Activated B cell treated with CpG ODN at 0.5 μM for 24 hours (primary cell): ENCODE data around the gene MBD6. TPM values are rescaled to one million over a fixed set of nuclear protein-coding genes. Genes with fewer than 3 reads are reported as not detected.
"Not testable (repeated sequence)": the region's sequence is repeated elsewhere in the genome, so short reads cannot be mapped to it uniquely, and the experiment has no call there.

Source experiments
- ATAC-seq: fragments of 200-7000 bp; cut with Tn5 transposase; one replicate; pipeline ENCODE4 v1.10.0; 2021; ENCODE audit warnings: low read depth, mild to moderate bottlenecking, moderate library complexity
- CTCF ChIA-PET: fragments of 350-600 bp; sonication (Branson Sonifier 250); formaldehyde crosslinking; loops from one replicate; lab custom pipeline; 2021; ENCODE audit warnings: antibody characterized with exemption; lab: Charles Lee
- POLR2A ChIA-PET: fragments of 350-600 bp; sonication (Branson Sonifier 250); formaldehyde crosslinking; loops from one replicate; lab custom pipeline; 2021; ENCODE audit warnings: antibody characterized with exemption; lab: Charles Lee
- DNase-seq: peaks from one replicate; pipeline ENCODE4 v3.0.0; 2022
- H3K27ac Mint-ChIP-seq: one replicate; pipeline ENCODE4 v1.8.0; 2020; ENCODE audit warnings: mixed read lengths
- H3K27me3 Mint-ChIP-seq: one replicate; pipeline ENCODE4 v1.8.0; 2021; ENCODE audit warnings: mixed read lengths
- H3K36me3 Mint-ChIP-seq: one replicate; pipeline ENCODE4 v1.8.0; 2021; ENCODE audit warnings: low read depth, mixed read lengths
- H3K4me1 Mint-ChIP-seq: one replicate; pipeline ENCODE4 v1.8.0; 2021; ENCODE audit warnings: mixed read lengths
- H3K4me3 Mint-ChIP-seq: one replicate; pipeline ENCODE4 v1.8.0; 2020; ENCODE audit warnings: mild to moderate bottlenecking, mixed read lengths
- H3K9me3 Mint-ChIP-seq: one replicate; pipeline ENCODE4 v1.8.0; 2020; ENCODE audit warnings: mixed read lengths
- CTCF ChIP-seq: fragments of 200-600 bp; IDR thresholded peaks from one replicate; pipeline ENCODE4 v1.8.0; 2022; ENCODE audit warnings: antibody characterized with exemption, mild to moderate bottlenecking
- intact Hi-C: fragments of 100-400 bp; cut with micrococcal nuclease; formaldehyde crosslinking; loops from one replicate; pipeline ENCODE4 v1.15.1; 2024
- total RNA-seq: library from RNA; stranded (reverse); gene quantifications from 2 replicates; pipeline ENCODE4 v1.2.3, GENCODE V29; 2022

Gene MBD6
- total RNA-seq, 1 donor from 2014 or later, result 105 TPM

- no peak for TF ChIP-seq CTCF
- POLR2A ChIA-PET, result interaction anchor here (0.7 to 1.1 kb wide), 4 partner anchors 9 to 76 kb away, joined by 3 to 6 read pairs (median 3); no protein-coding TSS in a partner anchor
- peaks cover 79% of the 10 kb centered on the region for H3K36me3 Mint-ChIP-seq
- no peak overlapping the region for H3K27ac Mint-ChIP-seq
- no peaks in the 10 kb centered on the region for H3K27me3 Mint-ChIP-seq
- intact Hi-C loops, result no loop called here
- peaks cover 3% of the 10 kb centered on the region for H3K4me1 Mint-ChIP-seq
- H3K4me3 Mint-ChIP-seq, result no peak overlapping the region
- CTCF ChIA-PET, result interaction anchor here (0.7 kb wide), 1 partner anchor 38 kb away, joined by 5 read pairs; no protein-coding TSS in a partner anchor
- ATAC-seq, result no peak
- no peak for DNase-seq
- no peaks in the 10 kb centered on the region for H3K9me3 Mint-ChIP-seq
Observed at GRCh38 chr12:57496822-57497221, 25.8 kb upstream of the MBD6 start.

- peak; percentile 18 for ATAC-seq
- Mint-ChIP-seq H3K36me3 (peaks cover 79% of the 10 kb centered on the region), H3K27ac (peak overlapping the region; percentile 2), H3K9me3 (no peaks in the 10 kb centered on the region), H3K4me3 (no peak overlapping the region), H3K27me3 (no peaks in the 10 kb centered on the region), H3K4me1 (peaks cover 3% of the 10 kb centered on the region)
- intact Hi-C loops, result no loop called here
- ChIA-PET CTCF (no interaction called here), POLR2A (interaction anchor here (0.5 to 1.1 kb wide), 6 partner anchors 8 to 149 kb away, joined by 3 to 7 read pairs (median 3); no protein-coding TSS in a partner anchor)
- TF ChIP-seq CTCF, result no peak
- no peak for DNase-seq
Observed at GRCh38 chr12:57497223-57498131, 25.1 kb upstream of the MBD6 start.

- Mint-ChIP-seq H3K9me3 (no peaks in the 10 kb centered on the region), H3K27me3 (no peaks in the 10 kb centered on the region), H3K27ac (no peak overlapping the region), H3K4me3 (no peak overlapping the region), H3K36me3 (peaks cover 78% of the 10 kb centered on the region), H3K4me1 (peaks cover 3% of the 10 kb centered on the region)
- intact Hi-C loops, result no loop called here
- no peak for TF ChIP-seq CTCF
- ChIA-PET CTCF (no interaction called here), POLR2A (interaction anchor here (0.5 to 1.4 kb wide), 3 partner anchors 21 to 150 kb away, joined by 3 to 7 read pairs (median 4); no protein-coding TSS in a partner anchor)
- ATAC-seq (no peak), DNase-seq (no peak)
Observed at GRCh38 chr12:57498132-57498502, 24.5 kb upstream of the MBD6 start.

- no peaks in the 10 kb centered on the region for H3K9me3 Mint-ChIP-seq
- no peak for ATAC-seq
- H3K27ac Mint-ChIP-seq, result no peak overlapping the region
- DNase-seq, result no peak
- no peak overlapping the region for H3K4me3 Mint-ChIP-seq
- POLR2A ChIA-PET, result interaction anchor here (1.4 kb wide), 1 partner anchor 21 kb away, joined by 4 read pairs; no protein-coding TSS in a partner anchor
- TF ChIP-seq CTCF, result no peak
- no peaks in the 10 kb centered on the region for H3K27me3 Mint-ChIP-seq
- intact Hi-C loops, result no loop called here
- peaks cover 3% of the 10 kb centered on the region for H3K4me1 Mint-ChIP-seq
- CTCF ChIA-PET, result no interaction called here
- H3K36me3 Mint-ChIP-seq, result peaks cover 82% of the 10 kb centered on the region
Observed at GRCh38 chr12:57498571-57498970, 24.1 kb upstream of the MBD6 start.

- Mint-ChIP-seq H3K36me3 (peaks cover 90% of the 10 kb centered on the region), H3K27ac (no peak overlapping the region), H3K9me3 (no peaks in the 10 kb centered on the region), H3K27me3 (no peaks in the 10 kb centered on the region), H3K4me1 (peaks cover 3% of the 10 kb centered on the region), H3K4me3 (no peak overlapping the region)
- no peak for ATAC-seq
- ChIA-PET POLR2A (interaction anchor here (0.9 to 1.3 kb wide), 3 partner anchors 12 to 19 kb away, joined by 3 to 7 read pairs (median 5); partner anchors contain the start of gene MARS1), CTCF (no interaction called here)
- TF ChIP-seq CTCF, result no peak
- DNase-seq, result no peak
- intact Hi-C loops, result no loop called here
Observed at GRCh38 chr12:57500213-57500612, 22.4 kb upstream of the MBD6 start.

- intact Hi-C loops, result not testable (repeated sequence)
Observed at GRCh38 chr12:57502311-57502969, 20.2 kb upstream of the MBD6 start.

GRCh38 chr12:57506541-57506940, 16.1 kb upstream of the MBD6 start:
- H3K4me1 Mint-ChIP-seq, H3K27ac Mint-ChIP-seq, intact Hi-C loops, H3K27me3 Mint-ChIP-seq, CTCF ChIA-PET, H3K4me3 Mint-ChIP-seq, DNase-seq, ATAC-seq, H3K9me3 Mint-ChIP-seq, POLR2A ChIA-PET: not testable (repeated sequence)
- H3K36me3 Mint-ChIP-seq, result peaks cover 76% of the 10 kb centered on the region

More at GRCh38 chr12:57502311-57502969, 20.2 kb upstream of the MBD6 start:
- H3K4me3 Mint-ChIP-seq, H3K9me3 Mint-ChIP-seq, H3K4me1 Mint-ChIP-seq, CTCF ChIA-PET, H3K27ac Mint-ChIP-seq, DNase-seq, H3K27me3 Mint-ChIP-seq, ATAC-seq: not testable (repeated sequence)
- peaks cover 84% of the 10 kb centered on the region for H3K36me3 Mint-ChIP-seq
- POLR2A ChIA-PET, result interaction anchor here (1.6 to 2.5 kb wide), 2 partner anchors 18 to 25 kb away, joined by 8 to 18 read pairs; partner anchors contain the start of gene DDIT3
